CD14-positive monocyte (primary cell): Measurements from ENCODE around the gene VWF. TPM values are rescaled to one million over a fixed set of nuclear protein-coding genes. Genes with fewer than 3 reads are reported as not detected.

ENCODE experiments used
- DNase-seq, 3 donors: peaks; one replicate each; pipeline ENCODE4 v3.0.0-alpha.2; 2011 to 2022
- H2AFZ ChIP-seq: 2 replicates; pipeline ENCODE4 v1.6.0; 2012; ENCODE audit warnings: mild to moderate bottlenecking, low read depth, low read length, inconsistent platforms; ENCODE audit not compliant: insufficient read depth, poor library complexity, severe bottlenecking
- H3K27ac ChIP-seq, 2 donors: 1 replicate in 1 of 2; 2 replicates in 1 of 2; pipeline ENCODE4 v1.5.1; 2012 to 2013; ENCODE audit warnings: low read length in 2 of 2, control low read depth in 1 of 2, inconsistent platforms in 1 of 2, low read depth in 1 of 2, mild to moderate bottlenecking in 1 of 2
- H3K27me3 ChIP-seq, 2 donors: one replicate each; pipeline versions ENCODE4 v1.6.0 to v1.6.1; 2011 to 2013; ENCODE audit warnings: low read length in 2 of 2; ENCODE audit not compliant: control insufficient read depth in 2 of 2, insufficient read depth in 2 of 2
- H3K36me3 ChIP-seq, 2 donors: replicated peaks in 1 of 2; 1 replicate in 1 of 2; 2 replicates in 1 of 2; pipeline versions ENCODE4 v1.5.1 to v1.6.1; 2012 to 2013; ENCODE audit warnings: low read length in 2 of 2, control low read depth in 1 of 2, inconsistent platforms in 1 of 2, mild to moderate bottlenecking in 1 of 2; ENCODE audit not compliant: insufficient read depth in 2 of 2, control insufficient read depth in 1 of 2
- H3K4me1 ChIP-seq, 2 donors: 1 replicate in 1 of 2; 2 replicates in 1 of 2; pipeline versions ENCODE4 v1.5.1 to v1.6.1; 2012 to 2013; ENCODE audit warnings: low read length in 2 of 2, control low read depth in 1 of 2, inconsistent platforms in 1 of 2, mild to moderate bottlenecking in 1 of 2, moderate library complexity in 1 of 2; ENCODE audit not compliant: insufficient read depth in 2 of 2, control insufficient read depth in 1 of 2
- H3K4me2 ChIP-seq: replicated peaks from 2 replicates; pipeline ENCODE3; 2012; ENCODE audit warnings: low read length, moderate library complexity, mild to moderate bottlenecking; ENCODE audit not compliant: poor library complexity, severe bottlenecking; ENCODE audit errors: extremely low read depth
- H3K4me3 ChIP-seq, 3 experiments: fragments of 200-600 bp in 1 of 3; sonication (generic) in 1 of 3; replicated peaks in 1 of 3; 1 replicate in 2 of 3; 2 replicates in 1 of 3; pipeline ENCODE4 v1.5.1; 2011 to 2013; ENCODE audit warnings: low read length in 3 of 3, mild to moderate bottlenecking in 3 of 3, control low read depth in 2 of 3, low read depth in 2 of 3, inconsistent platforms in 1 of 3, moderate library complexity in 1 of 3
- H3K79me2 ChIP-seq: 2 replicates; pipeline ENCODE4 v1.6.0; 2012; ENCODE audit warnings: mild to moderate bottlenecking, control low read depth, inconsistent platforms, low read length, moderate library complexity; ENCODE audit not compliant: insufficient read depth
- H3K9ac ChIP-seq: 2 replicates; pipeline ENCODE4 v1.6.0; 2017; ENCODE audit warnings: low read length, mild to moderate bottlenecking; ENCODE audit not compliant: insufficient read depth, poor library complexity, severe bottlenecking
- H3K9me3 ChIP-seq, 2 donors: replicated peaks in 1 of 2; 1 replicate in 1 of 2; 2 replicates in 1 of 2; pipeline versions ENCODE4 v1.5.1 to v1.6.1; 2012 to 2013; ENCODE audit warnings: low read length in 2 of 2, control low read depth in 1 of 2; ENCODE audit not compliant: control insufficient read depth in 1 of 2, insufficient read depth in 1 of 2
- H4K20me1 ChIP-seq: 2 replicates; pipeline ENCODE4 v1.6.0; 2012; ENCODE audit warnings: mild to moderate bottlenecking, low read length, control low read depth, moderate library complexity; ENCODE audit not compliant: insufficient read depth
- H3K27ac Mint-ChIP-seq, 7 donors: one replicate each; pipeline ENCODE4 v1.8.0; 2020; ENCODE audit warnings: mild to moderate bottlenecking in 7 of 7, mixed read lengths in 7 of 7, moderate library complexity in 6 of 7, inconsistent platforms in 2 of 7
- H3K27me3 Mint-ChIP-seq, 3 donors: one replicate each; pipeline ENCODE4 v1.8.0; 2021 to 2022; ENCODE audit warnings: low read depth in 3 of 3, mild to moderate bottlenecking in 3 of 3, mixed read lengths in 3 of 3, moderate library complexity in 3 of 3, inconsistent platforms in 1 of 3
- H3K36me3 Mint-ChIP-seq, 2 donors: one replicate each; pipeline ENCODE4 v1.8.0; 2020; ENCODE audit warnings: mixed read lengths in 2 of 2, inconsistent platforms in 1 of 2, mild to moderate bottlenecking in 1 of 2
- H3K4me1 Mint-ChIP-seq: one replicate; pipeline ENCODE4 v1.8.0; 2020; ENCODE audit warnings: mild to moderate bottlenecking, mixed read lengths
- H3K4me3 Mint-ChIP-seq, 2 donors: one replicate each; pipeline ENCODE4 v1.8.0; 2020; ENCODE audit warnings: mild to moderate bottlenecking in 2 of 2, mixed read lengths in 2 of 2, moderate library complexity in 1 of 2
- H3K9me3 Mint-ChIP-seq, 7 donors: one replicate each; pipeline ENCODE4 v1.8.0; 2020 to 2022; ENCODE audit warnings: mixed read lengths in 7 of 7, mild to moderate bottlenecking in 6 of 7, moderate library complexity in 6 of 7, inconsistent platforms in 2 of 7
- WGBS: methylation state at CpG from one replicate; pipeline ENCODE4 v1.1.5; 2013; ENCODE audit warnings: missing lambda C conversion rate; ENCODE audit not compliant: insufficient coverage; 5-methylcytosine and 5-hydroxymethylcytosine counted together
- intact Hi-C, 2 donors: fragments of 100-400 bp; cut with micrococcal nuclease; formaldehyde crosslinking; loops; one replicate each; pipeline versions ENCODE4 v1.15.0 to v1.15.1; 2023
- polyA plus RNA-seq, 3 donors: library from polyadenylated mRNA; depleted of rRNA in 1 of 3; unstranded in 2 of 3; stranded (reverse) in 1 of 3; fragments of 300-500 nt in 2 of 3; fragments of >200 nt in 1 of 3; fragmentation: Illumina TruSeq in 2 of 3; gene quantifications; 1 replicate in 2 of 3; 2 replicates in 1 of 3; pipeline ENCODE4 v1.2.3, GENCODE V29; 2012 to 2021
- TF ChIP-seq, protein P1 (sequence below): fragments of 200-600 bp; IDR thresholded peaks from one replicate; pipeline ENCODE4 v1.8.0; 2022; ENCODE audit warnings: antibody characterized with exemption, mild to moderate bottlenecking

Gene VWF
- polyA plus RNA-seq, 3 donors: 0.17 to 0.49 (median 0.48) TPM

DNA sequence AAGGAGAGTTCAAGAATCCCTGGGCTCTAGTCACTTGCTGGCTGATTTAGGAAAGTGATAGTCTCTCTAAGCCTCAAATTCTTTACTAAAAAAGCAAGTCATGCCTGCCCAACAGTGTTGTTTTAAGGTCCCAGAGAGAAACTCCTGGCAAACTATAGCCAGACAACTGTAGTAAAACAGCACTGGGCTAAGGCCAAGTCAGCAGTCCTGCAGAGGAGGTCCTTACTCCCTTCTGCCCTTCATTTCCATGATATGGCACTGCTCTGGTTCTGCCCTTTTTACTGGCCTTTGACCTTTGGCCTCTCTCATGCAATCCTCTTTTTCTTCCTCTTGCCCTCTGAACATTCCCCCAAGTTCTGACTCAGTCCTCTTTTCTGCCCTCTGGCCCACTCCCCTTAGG lies 74.9 kb downstream of the VWF start:
- H3K36me3 Mint-ChIP-seq: no peaks in the 10 kb centered on the region
- H3K9me3 Mint-ChIP-seq: no peaks in the 10 kb centered on the region
- H3K4me3 Mint-ChIP-seq: no peak overlapping the region
- Histone ChIP-seq H3K4me1 (no peaks in the 10 kb centered on the region), H3K27me3 (no peaks in the 10 kb centered on the region), H2AFZ (no peak overlapping the region), H3K36me3 (no peaks in the 10 kb centered on the region), H3K79me2 (no peaks in the 10 kb centered on the region), H3K27ac (no peak overlapping the region), H3K9ac (no peak overlapping the region), H4K20me1 (no peaks in the 10 kb centered on the region), H3K9me3 (no peaks in the 10 kb centered on the region), H3K4me2 (no peak overlapping the region), H3K4me3 (no peak overlapping the region)
- peaks cover 0 to 10% (median 3%) of the 10 kb centered on the region in 3 donors for H3K27me3 Mint-ChIP-seq
- no peak overlapping the region for H3K27ac Mint-ChIP-seq
- peaks cover 3% of the 10 kb centered on the region for H3K4me1 Mint-ChIP-seq
- intact Hi-C loops: no loop called here
- no peak for DNase-seq
- TF ChIP-seq, protein P1, sequence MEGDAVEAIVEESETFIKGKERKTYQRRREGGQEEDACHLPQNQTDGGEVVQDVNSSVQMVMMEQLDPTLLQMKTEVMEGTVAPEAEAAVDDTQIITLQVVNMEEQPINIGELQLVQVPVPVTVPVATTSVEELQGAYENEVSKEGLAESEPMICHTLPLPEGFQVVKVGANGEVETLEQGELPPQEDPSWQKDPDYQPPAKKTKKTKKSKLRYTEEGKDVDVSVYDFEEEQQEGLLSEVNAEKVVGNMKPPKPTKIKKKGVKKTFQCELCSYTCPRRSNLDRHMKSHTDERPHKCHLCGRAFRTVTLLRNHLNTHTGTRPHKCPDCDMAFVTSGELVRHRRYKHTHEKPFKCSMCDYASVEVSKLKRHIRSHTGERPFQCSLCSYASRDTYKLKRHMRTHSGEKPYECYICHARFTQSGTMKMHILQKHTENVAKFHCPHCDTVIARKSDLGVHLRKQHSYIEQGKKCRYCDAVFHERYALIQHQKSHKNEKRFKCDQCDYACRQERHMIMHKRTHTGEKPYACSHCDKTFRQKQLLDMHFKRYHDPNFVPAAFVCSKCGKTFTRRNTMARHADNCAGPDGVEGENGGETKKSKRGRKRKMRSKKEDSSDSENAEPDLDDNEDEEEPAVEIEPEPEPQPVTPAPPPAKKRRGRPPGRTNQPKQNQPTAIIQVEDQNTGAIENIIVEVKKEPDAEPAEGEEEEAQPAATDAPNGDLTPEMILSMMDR: no peak

- no peak overlapping the region for H3K4me2 ChIP-seq
- H3K36me3 Mint-ChIP-seq: no peaks in the 10 kb centered on the region
- no peak for DNase-seq
- H2AFZ ChIP-seq: no peak overlapping the region
- H3K27ac Mint-ChIP-seq: no peak overlapping the region
- H4K20me1 ChIP-seq: no peaks in the 10 kb centered on the region
- H3K36me3 ChIP-seq: no peaks in the 10 kb centered on the region
- TF ChIP-seq, protein P1: no peak
- H3K9me3 ChIP-seq: no peaks in the 10 kb centered on the region
- intact Hi-C loops: no loop called here
- no peaks in the 10 kb centered on the region for H3K79me2 ChIP-seq
- peaks cover 0 to 10% (median 2%) of the 10 kb centered on the region in 3 donors for H3K27me3 Mint-ChIP-seq
- H3K27ac ChIP-seq: no peak overlapping the region
- no peaks in the 10 kb centered on the region for H3K9me3 Mint-ChIP-seq
- H3K4me3 ChIP-seq: no peak overlapping the region
- H3K4me3 Mint-ChIP-seq: no peak overlapping the region
- H3K4me1 Mint-ChIP-seq: peaks cover 3% of the 10 kb centered on the region
- H3K9ac ChIP-seq: no peak overlapping the region
- WGBS: 84% methylated on average over 9 of the region's 13 CpGs
- no peaks in the 10 kb centered on the region for H3K4me1 ChIP-seq
- H3K27me3 ChIP-seq: no peaks in the 10 kb centered on the region
These were observed 76.9 kb downstream of the VWF start for GRCh38 chr12:6047249-6048237.
